ENCODE measurements around the gene MYO5B. TPM values are rescaled to one million over a fixed set of nuclear protein-coding genes. Genes with fewer than 3 reads are reported as not detected.

Gene MYO5B
- under 0.01 and 0.17 TPM in 2 replicates for total RNA-seq

GRCh38 chr18:50194631-50195532 is at the start of gene MYO5B:
MYO5B (minus strand) TSS chr18:50195147; CDS start chr18:50194793, 354 bp downstream.

GRCh38 chr18:49813319-49814146 is 381.4 kb downstream of the MYO5B start, which contains the start of gene ACAA2:
ACAA2 (minus strand) TSS chr18:49813533; CDS start chr18:49813484, 49 bp downstream.

Other genes with a start within 250 kb of the MYO5B start
- under 0.01 and 0.34 TPM in 2 replicates for gene CFAP53, start 71.3 kb upstream of the MYO5B start, total RNA-seq
- gene MBD1, start 86.4 kb upstream of the MYO5B start, total RNA-seq = 56.5 and 58.9 TPM in 2 replicates
- gene CXXC1, start 92.5 kb upstream of the MYO5B start, total RNA-seq = 43.6 and 46.9 TPM in 2 replicates
- 28.5 and 32.6 TPM in 2 replicates for gene SKA1, start 179.9 kb upstream of the MYO5B start, total RNA-seq

Measured in bronchus fibroblast of lung (primary cell).